T-helper 2 cell treated with Interferon-gamma antibody and Interleukin-4, amounts not matched to agents 5 μg/mL and 100 μg/mL, for 36 hours (primary cell): ENCODE measurements around the gene CCDC88A.

ENCODE experiments used
- DNase-seq: peaks from one replicate; pipeline ENCODE4 v3.0.0; 2021; ENCODE audit warnings: low spot score
- H3K27ac Mint-ChIP-seq: one replicate; pipeline ENCODE4 v1.8.0; 2021; ENCODE audit warnings: mild to moderate bottlenecking, mixed read lengths
- H3K27me3 Mint-ChIP-seq: one replicate; pipeline ENCODE4 v1.8.0; 2021; ENCODE audit warnings: low read depth, mixed read lengths
- H3K36me3 Mint-ChIP-seq: one replicate; pipeline ENCODE4 v1.8.0; 2021; ENCODE audit warnings: low read depth, mixed read lengths
- H3K4me1 Mint-ChIP-seq: one replicate; pipeline ENCODE4 v1.8.0; 2021; ENCODE audit warnings: low read depth, mixed read lengths
- H3K4me3 Mint-ChIP-seq: one replicate; pipeline ENCODE4 v1.8.0; 2022; ENCODE audit warnings: mild to moderate bottlenecking, moderate library complexity, mixed read lengths
- H3K9me3 Mint-ChIP-seq: one replicate; pipeline ENCODE4 v1.8.0; 2021; ENCODE audit warnings: mixed read lengths

Gene CCDC88A

DNA sequence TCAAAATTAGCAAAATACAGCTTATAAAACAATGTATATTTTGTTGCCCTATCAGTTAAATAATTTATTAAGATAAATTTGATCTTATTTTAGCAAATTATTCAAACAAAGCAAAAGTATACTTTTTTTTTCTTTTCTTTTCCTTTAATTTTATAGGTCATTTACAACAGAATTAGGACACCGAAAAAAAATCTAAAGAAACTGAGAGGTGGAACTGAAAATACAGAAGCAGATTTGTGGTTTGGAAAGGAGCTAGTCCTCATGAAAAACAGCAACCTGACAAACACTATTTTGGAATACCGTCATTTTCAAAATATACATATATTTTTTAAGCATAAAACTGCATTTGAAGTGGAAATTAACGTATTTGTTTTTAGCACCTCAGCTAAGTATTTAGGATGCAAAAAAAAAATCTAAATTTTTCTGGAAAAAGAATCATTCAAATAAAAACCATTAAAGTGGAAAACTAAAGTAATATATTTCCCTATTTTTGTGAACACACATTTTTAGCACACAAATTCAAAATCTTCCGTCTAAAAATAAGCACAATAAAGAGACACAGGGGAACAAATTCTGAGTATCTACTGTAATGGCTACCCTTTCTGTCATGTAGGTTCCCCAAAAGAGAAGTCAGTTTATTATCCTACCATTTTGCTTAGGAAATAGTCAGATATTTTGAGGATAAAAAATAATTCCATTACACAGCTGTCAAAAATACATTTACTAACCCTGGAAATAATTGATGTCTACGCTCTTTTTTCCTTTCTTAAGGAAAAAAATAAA lies 2.7 kb downstream of the CCDC88A start:
- Mint-ChIP-seq H3K27ac (no peak overlapping the region), H3K4me1 (peaks cover 27% of the 10 kb centered on the region), H3K36me3 (no peaks in the 10 kb centered on the region), H3K9me3 (no peaks in the 10 kb centered on the region), H3K4me3 (no peak overlapping the region), H3K27me3 (peaks cover 8% of the 10 kb centered on the region)
- no peak for DNase-seq

- Mint-ChIP-seq H3K36me3 (no peaks in the 10 kb centered on the region), H3K4me3 (no peak overlapping the region), H3K9me3 (no peaks in the 10 kb centered on the region), H3K27ac (no peak overlapping the region), H3K4me1 (peaks cover 19% of the 10 kb centered on the region), H3K27me3 (peaks cover 8% of the 10 kb centered on the region)
- no peak for DNase-seq
Observed at GRCh38 chr2:55415300-55415699, 4.4 kb downstream of the CCDC88A start.

- Mint-ChIP-seq H3K4me3 (no peak overlapping the region), H3K9me3 (no peaks in the 10 kb centered on the region), H3K27me3 (no peaks in the 10 kb centered on the region), H3K4me1 (peaks cover 7% of the 10 kb centered on the region), H3K27ac (no peak overlapping the region), H3K36me3 (no peaks in the 10 kb centered on the region)
- no peak for DNase-seq
Observed at GRCh38 chr2:55408918-55409868, 10.5 kb downstream of the CCDC88A start.

DNA sequence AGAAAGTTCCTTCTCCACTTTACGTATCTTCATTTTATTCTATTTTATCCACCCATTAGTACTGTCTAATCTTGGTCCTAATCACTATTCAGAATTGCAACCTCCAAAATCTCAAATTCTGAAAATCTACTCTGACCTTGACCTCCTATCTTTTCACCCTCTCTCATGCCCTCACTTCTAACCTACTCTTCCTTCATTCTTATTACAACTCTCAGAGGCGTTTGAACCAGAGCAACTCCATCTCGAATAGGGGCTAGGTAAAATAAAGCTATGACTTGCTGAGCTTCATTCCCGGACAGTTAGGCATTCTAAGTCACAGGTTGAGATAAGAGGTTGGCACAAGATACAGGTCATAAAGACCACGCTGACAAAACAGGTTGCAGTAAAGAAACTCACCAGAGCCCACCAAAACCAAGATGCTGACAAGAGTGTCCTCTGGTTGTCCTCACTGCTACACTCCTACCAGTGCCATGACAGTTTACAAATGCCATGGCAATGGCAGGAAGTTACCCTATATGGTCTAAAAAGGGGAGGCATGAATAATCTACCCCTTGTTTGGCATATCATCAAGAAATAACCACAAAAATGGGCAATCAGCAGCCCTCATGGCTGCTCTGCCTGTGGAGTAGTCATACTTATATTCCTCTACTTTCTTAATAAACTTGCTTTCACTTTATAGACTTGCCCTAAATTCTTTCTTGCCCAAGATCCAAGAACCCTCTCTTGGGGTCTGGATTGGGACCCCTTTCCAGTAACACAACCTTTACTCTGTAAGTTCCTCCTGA lies 11.4 kb downstream of the CCDC88A start:
- H3K4me3 Mint-ChIP-seq = no peak overlapping the region
- H3K27me3 Mint-ChIP-seq = no peaks in the 10 kb centered on the region
- H3K27ac Mint-ChIP-seq = no peak overlapping the region

GRCh38 chr2:55405116-55405515 lies 14.5 kb downstream of the CCDC88A start:
- DNase-seq = no peak
- Mint-ChIP-seq H3K4me3 (no peak overlapping the region), H3K9me3 (no peaks in the 10 kb centered on the region), H3K4me1 (peaks cover 7% of the 10 kb centered on the region), H3K36me3 (no peaks in the 10 kb centered on the region), H3K27ac (no peak overlapping the region), H3K27me3 (no peaks in the 10 kb centered on the region)

More for the DNA sequence above, 11.4 kb downstream of the CCDC88A start:
- Mint-ChIP-seq H3K36me3 (no peaks in the 10 kb centered on the region), H3K4me1 (peaks cover 7% of the 10 kb centered on the region), H3K9me3 (no peaks in the 10 kb centered on the region)
- DNase-seq = no peak

DNA sequence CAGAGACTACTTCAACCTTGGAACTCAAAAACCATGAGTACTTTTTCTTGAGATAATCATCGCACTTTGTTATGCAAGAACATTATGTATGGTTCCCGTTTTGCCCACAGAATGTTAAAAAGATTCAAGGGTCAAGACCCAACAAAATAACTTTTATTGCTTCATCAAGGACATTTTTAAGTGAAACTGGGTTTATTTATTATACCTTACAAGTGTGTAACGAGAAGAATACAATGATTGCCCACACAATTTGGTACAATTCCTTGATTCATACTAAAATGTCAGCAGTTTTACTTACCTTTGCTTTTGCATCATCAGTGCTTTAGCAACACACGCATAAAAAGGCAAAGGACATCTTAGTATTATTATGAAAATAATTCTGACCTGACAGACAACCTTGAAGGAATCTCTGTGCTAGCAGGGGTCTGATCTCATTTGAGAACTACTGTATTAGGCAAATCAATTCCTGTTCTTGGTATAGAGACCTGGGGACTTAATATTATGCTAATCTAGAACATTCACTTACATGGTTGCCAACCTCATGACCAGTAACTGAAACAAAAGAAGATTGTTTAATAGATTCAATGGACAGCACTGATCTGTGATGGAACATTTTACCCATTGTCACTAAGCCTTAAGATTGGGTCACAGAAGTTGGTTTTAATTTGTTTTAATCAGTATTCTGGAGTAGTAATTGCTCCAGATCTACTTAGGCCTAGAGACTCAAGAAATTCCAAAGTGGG lies 16.2 kb downstream of the CCDC88A start:
- Mint-ChIP-seq H3K27ac (no peak overlapping the region), H3K27me3 (no peaks in the 10 kb centered on the region)
- DNase-seq = no peak

DNA sequence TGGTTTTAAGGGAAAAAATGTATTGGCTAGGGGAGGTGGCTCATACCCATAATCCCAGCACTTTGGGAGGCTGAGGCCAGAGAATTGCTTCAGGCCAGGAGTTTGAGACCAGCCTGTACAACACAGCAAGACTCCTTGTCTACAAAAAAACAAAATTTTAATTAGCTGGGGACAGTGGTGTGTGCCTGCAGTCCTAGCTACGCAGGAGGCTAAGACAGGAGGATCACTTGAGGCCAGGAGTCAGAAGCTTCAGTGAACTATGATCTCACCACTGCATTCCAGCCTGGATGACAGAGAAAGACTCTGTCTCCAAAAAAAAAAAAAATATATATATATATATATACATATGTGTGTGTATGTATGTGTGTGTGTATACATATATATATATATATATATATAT lies 18.5 kb downstream of the CCDC88A start:
- no peaks in the 10 kb centered on the region for H3K27me3 Mint-ChIP-seq
- H3K4me1 Mint-ChIP-seq = no peaks in the 10 kb centered on the region
- no peak overlapping the region for H3K27ac Mint-ChIP-seq
- no peaks in the 10 kb centered on the region for H3K9me3 Mint-ChIP-seq
- H3K4me3 Mint-ChIP-seq = no peak overlapping the region
- no peak for DNase-seq
- no peaks in the 10 kb centered on the region for H3K36me3 Mint-ChIP-seq

More for the DNA sequence above, 16.2 kb downstream of the CCDC88A start:
- Mint-ChIP-seq H3K36me3 (no peaks in the 10 kb centered on the region), H3K4me1 (no peaks in the 10 kb centered on the region), H3K9me3 (no peaks in the 10 kb centered on the region), H3K4me3 (no peak overlapping the region)

- no peak overlapping the region for H3K4me3 Mint-ChIP-seq
- no peaks in the 10 kb centered on the region for H3K36me3 Mint-ChIP-seq
- H3K9me3 Mint-ChIP-seq = peaks cover under 1% of the 10 kb centered on the region
- H3K27ac Mint-ChIP-seq = no peak overlapping the region
- no peak for DNase-seq
- H3K4me1 Mint-ChIP-seq = no peaks in the 10 kb centered on the region
- H3K27me3 Mint-ChIP-seq = no peaks in the 10 kb centered on the region
Observed at GRCh38 chr2:55400332-55400731, 19.3 kb downstream of the CCDC88A start.

- H3K9me3 Mint-ChIP-seq = peaks cover 4% of the 10 kb centered on the region
- no peak overlapping the region for H3K4me3 Mint-ChIP-seq
- no peak overlapping the region for H3K27ac Mint-ChIP-seq
- no peak for DNase-seq
- H3K36me3 Mint-ChIP-seq = no peaks in the 10 kb centered on the region
- H3K4me1 Mint-ChIP-seq = no peaks in the 10 kb centered on the region
- H3K27me3 Mint-ChIP-seq = no peaks in the 10 kb centered on the region
Observed at GRCh38 chr2:55399815-55400214, 19.8 kb downstream of the CCDC88A start.

DNA sequence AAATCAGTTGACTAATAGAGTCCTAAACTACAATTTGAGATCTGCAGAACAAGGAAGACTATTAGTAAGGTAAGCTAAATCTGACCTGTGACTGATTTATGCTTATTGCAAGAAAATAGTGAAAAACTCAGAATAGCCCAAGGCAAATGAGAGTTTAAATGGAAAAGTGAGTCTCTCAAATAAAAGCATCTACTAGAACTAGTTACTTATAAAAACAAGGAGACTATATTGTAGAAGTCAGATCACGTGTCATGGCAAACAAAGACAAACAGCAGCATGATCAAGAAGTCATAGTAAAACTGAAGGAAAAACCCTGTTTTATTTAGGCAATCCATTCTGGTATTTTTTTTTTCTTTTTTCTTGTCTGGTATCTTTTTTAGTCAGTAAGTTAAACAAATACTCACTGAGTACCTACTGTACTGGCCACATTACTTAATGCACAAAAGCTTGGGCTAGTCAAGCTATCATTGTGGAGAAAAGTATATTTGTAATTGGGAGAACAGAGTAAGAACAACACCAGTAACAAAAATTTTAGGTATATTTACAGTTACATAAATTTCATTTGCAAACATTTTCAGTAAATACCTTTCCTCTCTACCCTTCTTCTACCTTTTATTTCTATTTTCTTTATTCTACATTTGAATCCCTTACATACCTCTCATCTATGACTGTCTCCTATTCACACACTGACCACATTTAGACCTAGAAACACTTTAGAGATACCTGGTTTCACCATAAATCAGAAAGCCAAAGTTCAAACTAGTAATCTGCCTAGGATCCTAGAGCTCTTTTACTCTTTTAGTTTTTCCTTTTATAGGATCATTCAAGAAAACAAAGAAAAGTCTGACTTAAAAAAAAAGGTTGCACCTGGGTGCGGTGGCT lies 23.7 kb downstream of the CCDC88A start:
- Mint-ChIP-seq H3K4me3 (no peak overlapping the region), H3K9me3 (peaks cover 4% of the 10 kb centered on the region), H3K36me3 (no peaks in the 10 kb centered on the region), H3K27me3 (no peaks in the 10 kb centered on the region), H3K27ac (no peak overlapping the region), H3K4me1 (no peaks in the 10 kb centered on the region)
- DNase-seq = no peak

- Mint-ChIP-seq H3K36me3 (no peaks in the 10 kb centered on the region), H3K4me3 (no peak overlapping the region), H3K27me3 (no peaks in the 10 kb centered on the region), H3K4me1 (no peaks in the 10 kb centered on the region), H3K27ac (no peak overlapping the region), H3K9me3 (peaks cover 4% of the 10 kb centered on the region)
- DNase-seq = no peak
Observed at GRCh38 chr2:55391615-55392242, 27.9 kb downstream of the CCDC88A start.

GRCh38 chr2:55391155-55391554 lies 28.5 kb downstream of the CCDC88A start:
- H3K4me1 Mint-ChIP-seq = no peaks in the 10 kb centered on the region
- no peak overlapping the region for H3K27ac Mint-ChIP-seq
- H3K9me3 Mint-ChIP-seq = peaks cover 4% of the 10 kb centered on the region
- no peaks in the 10 kb centered on the region for H3K36me3 Mint-ChIP-seq
- H3K27me3 Mint-ChIP-seq = no peaks in the 10 kb centered on the region
- no peak overlapping the region for H3K4me3 Mint-ChIP-seq
- no peak for DNase-seq
